Choroid plexus epithelial cell (primary cell): ENCODE measurements around the gene PZP.

ENCODE experiments used
- DNase-seq: peaks from one replicate; pipeline ENCODE4 v3.0.0-alpha.2; 2010; ENCODE audit warnings: low read depth
- H3K4me3 ChIP-seq: 2 replicates; pipeline ENCODE4 v1.5.1; 2011; ENCODE audit warnings: low read depth, mild to moderate bottlenecking, control low read depth, low read length, moderate library complexity
- TF ChIP-seq, protein P1 (sequence below): conservative IDR thresholded peaks from 2 replicates; pipeline ENCODE4 v1.5.1; 2011; ENCODE audit warnings: low read depth, mild to moderate bottlenecking, control low read depth, inconsistent platforms, low read length, moderate library complexity

PZP gene

DNA sequence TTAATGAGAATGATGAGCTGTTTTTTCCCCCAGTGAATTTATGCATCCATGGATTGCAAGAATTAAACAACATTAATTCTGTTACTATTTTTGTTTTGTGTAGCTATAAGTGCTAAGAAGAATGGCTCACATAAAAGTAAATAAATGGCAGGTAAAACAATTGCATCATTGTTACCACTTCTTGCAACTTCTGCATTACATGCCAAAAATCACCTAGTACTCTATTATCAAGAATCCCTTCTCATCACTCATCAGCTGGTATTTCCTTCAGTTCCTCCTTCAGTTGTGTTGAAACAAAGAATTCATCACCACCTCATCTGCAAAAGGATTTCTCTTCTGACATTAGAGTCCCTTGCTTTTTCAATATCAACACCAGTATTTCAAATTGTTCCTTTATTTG, 93.2 kb downstream of the PZP start:
- TF ChIP-seq, protein P1, sequence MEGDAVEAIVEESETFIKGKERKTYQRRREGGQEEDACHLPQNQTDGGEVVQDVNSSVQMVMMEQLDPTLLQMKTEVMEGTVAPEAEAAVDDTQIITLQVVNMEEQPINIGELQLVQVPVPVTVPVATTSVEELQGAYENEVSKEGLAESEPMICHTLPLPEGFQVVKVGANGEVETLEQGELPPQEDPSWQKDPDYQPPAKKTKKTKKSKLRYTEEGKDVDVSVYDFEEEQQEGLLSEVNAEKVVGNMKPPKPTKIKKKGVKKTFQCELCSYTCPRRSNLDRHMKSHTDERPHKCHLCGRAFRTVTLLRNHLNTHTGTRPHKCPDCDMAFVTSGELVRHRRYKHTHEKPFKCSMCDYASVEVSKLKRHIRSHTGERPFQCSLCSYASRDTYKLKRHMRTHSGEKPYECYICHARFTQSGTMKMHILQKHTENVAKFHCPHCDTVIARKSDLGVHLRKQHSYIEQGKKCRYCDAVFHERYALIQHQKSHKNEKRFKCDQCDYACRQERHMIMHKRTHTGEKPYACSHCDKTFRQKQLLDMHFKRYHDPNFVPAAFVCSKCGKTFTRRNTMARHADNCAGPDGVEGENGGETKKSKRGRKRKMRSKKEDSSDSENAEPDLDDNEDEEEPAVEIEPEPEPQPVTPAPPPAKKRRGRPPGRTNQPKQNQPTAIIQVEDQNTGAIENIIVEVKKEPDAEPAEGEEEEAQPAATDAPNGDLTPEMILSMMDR: no peak
- no peak for DNase-seq

DNA sequence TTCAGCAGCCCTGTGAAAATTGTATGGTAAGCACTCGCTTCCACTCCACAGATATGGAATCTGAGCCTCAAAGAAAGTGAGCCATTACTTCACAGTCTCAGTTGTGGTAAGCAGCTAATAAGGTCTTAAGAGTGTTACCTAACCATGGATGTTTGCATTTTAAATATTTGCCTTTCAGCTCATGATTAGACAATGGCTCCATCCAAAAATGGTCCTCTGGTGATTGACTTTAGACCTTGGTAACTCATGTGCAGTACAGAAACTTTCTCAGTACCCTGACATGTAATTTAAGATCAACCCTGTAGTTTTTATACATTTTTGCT, 94.2 kb downstream of the PZP start:
- DNase-seq: no peak
- TF ChIP-seq, protein P1: no peak
- H3K4me3 ChIP-seq: no peak overlapping the region

More for the DNA sequence above, 93.2 kb downstream of the PZP start:
- H3K4me3 ChIP-seq: no peak overlapping the region

- TF ChIP-seq, protein P1: no peak
- DNase-seq: no peak
- H3K4me3 ChIP-seq: no peak overlapping the region
Measured at GRCh38 chr12:9113296-9113986, 94.8 kb downstream of the PZP start.

GRCh38 chr12:9112076-9112853, 95.9 kb downstream of the PZP start:
- H3K4me3 ChIP-seq: no peak overlapping the region
- TF ChIP-seq, protein P1: no peak

GRCh38 chr12:9111525-9111924, 96.7 kb downstream of the PZP start:
- no peak for DNase-seq
- TF ChIP-seq, protein P1: no peak
- no peak overlapping the region for H3K4me3 ChIP-seq

More at GRCh38 chr12:9112076-9112853, 95.9 kb downstream of the PZP start:
- no peak for DNase-seq

DNA sequence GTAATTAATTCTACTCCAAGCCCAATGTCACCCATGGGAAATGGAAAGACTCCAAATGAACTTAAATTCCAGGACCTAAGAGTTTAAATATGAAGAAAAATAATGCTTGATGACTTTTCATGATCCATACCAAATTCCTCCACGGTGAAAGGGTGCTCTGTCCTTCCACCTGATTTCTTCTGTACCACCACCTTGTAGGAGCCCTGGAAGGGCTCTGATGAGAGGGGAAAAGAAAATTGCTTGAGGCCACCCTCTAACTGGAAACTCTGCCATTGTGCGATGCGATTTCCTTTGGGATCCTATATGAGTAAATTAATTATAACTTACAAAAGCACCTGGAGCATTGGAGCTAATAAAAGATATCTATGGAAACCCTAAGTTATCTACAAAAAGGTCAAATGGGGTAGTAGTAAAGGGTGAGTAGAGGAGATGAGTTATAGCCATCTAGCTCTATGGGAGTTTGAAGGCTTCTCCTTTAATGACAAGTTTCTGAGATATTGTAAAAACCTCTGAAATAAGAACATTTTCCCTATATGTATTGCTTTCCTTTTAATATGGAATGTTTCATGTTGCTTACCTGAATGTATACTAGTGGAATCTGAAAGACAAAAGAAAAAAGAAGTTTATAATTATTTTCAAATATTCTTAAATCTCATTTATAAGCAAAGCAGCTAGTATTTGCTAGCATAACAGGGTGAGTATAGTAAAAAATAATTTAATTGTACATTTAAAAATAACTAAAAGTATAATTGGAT, 98.3 kb downstream of the PZP start:
- no peak for DNase-seq
- H3K4me3 ChIP-seq: no peak overlapping the region
- TF ChIP-seq, protein P1: no peak
